DMS 273 (cell line): ENCODE data around the gene PDE3B.
A peak's percentile ranks its signal among the peaks of the same experiment; 100 is the strongest.
"Not testable (repeated sequence)": the region's sequence is repeated elsewhere in the genome, so short reads cannot be mapped to it uniquely, and the experiment has no call there.

Experiments
- DNase-seq: peaks from one replicate; lab custom pipeline; 2025; ENCODE audit not compliant: unreplicated experiment; lab: John Stamatoyannopoulos, UW

PDE3B gene

DNA sequence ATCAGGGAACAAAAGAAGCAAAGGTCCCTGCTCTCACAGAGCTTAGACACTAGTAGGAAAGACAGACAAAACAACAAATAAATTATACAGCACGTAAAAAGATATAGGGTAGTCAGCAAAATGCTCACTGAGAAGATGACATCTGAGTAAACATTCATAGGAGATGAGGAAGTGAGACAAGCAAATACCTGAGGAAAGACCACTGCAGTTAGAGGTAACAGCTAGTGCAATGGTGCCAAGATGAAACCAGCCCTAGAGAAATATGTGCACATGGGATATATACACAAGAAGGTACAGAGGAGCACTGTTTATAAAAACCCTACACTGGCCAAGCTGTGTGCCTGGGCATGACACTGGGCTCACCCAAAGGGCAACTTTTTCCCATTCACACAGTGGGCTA lies 238.6 kb downstream of the PDE3B start:
- no peak for DNase-seq

DNA sequence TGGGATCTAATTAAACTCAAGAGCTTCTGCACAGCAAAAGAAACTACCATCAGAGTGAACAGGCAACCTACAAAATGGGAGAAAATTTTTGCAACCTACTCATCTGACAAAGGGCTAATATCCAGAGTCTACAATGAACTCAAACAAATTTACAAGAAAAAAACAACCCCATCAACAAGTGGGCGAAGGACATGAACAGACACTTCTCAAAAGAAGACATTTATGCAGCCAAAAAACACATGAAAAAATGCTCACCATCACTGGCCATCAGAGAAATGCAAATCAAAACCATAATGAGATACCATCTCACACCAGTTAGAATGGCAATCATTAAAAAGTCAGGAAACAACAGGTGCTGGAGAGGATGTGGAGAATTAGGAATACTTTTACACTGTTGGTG lies 240.1 kb downstream of the PDE3B start:
- DNase-seq, result not testable (repeated sequence)

- DNase-seq, result no peak
These were observed 241.2 kb downstream of the PDE3B start for GRCh38 chr11:14884667-14885273.

DNA sequence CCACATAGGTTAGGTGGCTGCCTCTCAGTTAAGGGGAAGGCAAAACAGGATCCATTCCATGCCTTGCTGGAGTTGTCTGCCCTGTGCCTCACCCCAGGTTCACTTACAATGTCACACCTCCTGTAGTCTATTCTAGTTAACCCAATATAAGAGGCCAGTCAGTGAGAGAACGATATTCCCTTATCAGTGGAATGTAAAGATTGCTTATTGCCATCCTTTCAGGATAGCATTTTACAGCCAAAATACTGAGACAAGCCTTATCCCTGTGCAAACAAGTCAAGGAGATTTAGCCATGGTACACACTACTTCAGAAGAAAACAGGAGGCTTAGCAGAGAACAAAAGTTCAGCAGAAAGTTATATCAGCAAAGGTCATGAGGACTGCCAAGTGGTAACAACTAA lies 242.9 kb downstream of the PDE3B start:
- DNase-seq, result no peak

DNA sequence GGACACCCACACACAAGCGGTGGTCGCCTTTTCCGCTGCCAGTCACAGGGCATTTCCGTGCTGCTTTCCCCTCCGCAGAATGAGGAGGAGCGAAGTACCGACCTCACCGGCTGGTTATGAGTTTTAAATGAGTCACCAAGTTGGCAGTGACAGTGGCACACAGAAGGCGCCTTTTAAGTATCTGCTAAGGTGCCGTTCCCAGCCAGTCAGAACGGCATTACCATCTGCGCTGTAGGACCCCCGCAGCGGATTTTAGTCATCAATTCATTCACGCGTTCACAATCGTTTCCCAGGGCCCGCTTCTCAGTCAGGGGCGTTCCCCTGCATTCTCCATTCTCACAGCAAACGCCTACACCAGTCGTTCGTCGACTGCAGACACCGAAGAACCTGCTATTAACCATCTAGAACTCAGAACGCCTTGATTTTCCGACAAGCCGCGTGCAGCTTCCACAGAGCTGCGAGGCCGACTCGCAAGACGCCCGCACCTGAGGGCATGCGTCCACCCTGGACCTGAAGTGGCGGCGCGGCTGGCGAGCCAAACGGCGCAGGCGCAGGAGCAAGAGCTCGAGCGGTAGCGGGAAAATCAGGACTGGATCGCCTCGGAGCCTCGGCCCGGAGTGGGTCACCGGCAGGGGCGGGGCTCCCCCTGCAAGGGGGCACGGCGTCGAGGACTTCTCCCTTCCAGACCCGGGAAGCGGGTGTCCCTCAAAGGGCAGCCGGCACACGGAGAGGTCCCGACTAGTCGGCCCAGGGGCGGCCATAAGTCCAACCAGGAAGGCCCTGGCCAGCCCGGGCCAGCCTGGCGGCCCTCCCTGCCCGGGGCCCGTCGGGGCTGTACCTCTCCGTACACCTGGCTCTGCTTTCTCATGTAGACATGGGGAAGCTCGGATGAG lies 247.8 kb downstream of the PDE3B start:
- peak; percentile 91 for DNase-seq

DNA sequence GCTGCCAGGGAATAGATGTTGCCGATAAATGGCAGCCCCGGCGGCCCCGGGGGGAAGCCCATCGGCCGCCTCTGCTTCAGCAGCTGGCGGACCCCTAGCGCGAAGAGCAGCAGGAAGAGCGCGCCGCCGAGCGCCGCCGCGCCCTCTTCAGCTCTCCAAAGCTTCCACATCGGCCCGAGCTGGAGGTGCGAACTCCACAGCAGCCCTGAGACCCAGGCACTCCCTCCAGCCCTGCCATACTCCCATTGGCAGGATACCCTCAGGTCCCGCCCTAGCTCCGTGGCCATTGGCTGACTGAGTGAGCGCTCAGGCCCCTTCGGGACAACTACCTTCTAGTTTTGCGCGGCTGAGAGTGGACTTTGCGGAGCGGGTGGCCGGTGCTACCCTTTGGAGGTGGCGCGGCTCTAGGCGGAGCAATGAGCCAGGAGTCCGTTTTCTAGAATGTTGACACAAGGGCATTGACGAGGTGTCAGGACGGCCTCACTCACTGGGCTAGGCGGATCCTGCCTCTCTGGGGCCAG lies 248.5 kb downstream of the PDE3B start, which contains the start of gene CYP2R1:
CYP2R1 (minus strand) TSS at position 196 of the 521 bp plus-strand sequence; CDS start at position 170, 26 bp downstream.
- DNase-seq, result peak; percentile 95

DNA sequence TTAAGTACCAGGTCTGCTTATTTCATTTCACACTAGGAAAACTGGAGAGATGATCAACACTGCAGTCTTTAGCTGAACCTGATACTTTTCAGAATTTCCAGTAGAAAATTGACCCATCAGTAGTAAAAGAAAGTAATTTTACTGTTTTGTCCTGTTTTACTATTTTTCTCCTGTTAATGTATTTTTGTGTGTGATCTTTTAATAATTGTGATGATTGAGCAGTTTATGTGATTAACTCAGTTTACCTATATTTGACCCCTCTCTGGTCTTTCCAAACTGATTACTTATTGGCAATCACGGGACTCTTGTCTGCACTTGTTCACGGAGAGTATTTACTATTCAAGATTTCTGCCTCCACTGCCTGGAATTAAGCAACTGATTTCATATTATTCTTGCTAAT lies 249.0 kb downstream of the PDE3B start:
- DNase-seq, result no peak

- DNase-seq, result no peak
These were observed 251.3 kb downstream of the PDE3B start for GRCh38 chr11:14894657-14895598.

DNA sequence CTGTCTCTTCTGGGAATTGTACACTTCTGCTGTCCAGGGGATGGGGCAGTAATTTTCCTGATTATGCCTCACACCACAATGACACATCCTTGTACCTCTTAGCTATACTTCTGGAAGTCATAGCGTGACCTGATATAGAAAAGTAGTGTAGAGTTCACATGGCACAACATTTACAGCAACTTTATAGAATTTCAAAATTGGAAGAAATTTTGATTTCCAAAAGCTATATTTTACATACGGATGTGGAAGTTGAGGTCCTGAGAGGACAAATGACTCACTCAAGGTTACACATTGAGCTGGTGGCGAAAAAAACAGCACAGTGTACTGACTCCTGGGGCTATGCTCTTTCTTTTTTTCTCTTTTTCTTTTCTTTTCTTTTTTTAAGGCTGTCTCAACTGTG lies 254.8 kb downstream of the PDE3B start:
- no peak for DNase-seq

GRCh38 chr11:14898906-14899305 lies 255.3 kb downstream of the PDE3B start:
- no peak for DNase-seq

- DNase-seq, result no peak
These were observed 259.2 kb downstream of the PDE3B start for GRCh38 chr11:14902650-14903350.

- no peak for DNase-seq
These were observed 261.1 kb downstream of the PDE3B start for GRCh38 chr11:14904745-14905103.

DNA sequence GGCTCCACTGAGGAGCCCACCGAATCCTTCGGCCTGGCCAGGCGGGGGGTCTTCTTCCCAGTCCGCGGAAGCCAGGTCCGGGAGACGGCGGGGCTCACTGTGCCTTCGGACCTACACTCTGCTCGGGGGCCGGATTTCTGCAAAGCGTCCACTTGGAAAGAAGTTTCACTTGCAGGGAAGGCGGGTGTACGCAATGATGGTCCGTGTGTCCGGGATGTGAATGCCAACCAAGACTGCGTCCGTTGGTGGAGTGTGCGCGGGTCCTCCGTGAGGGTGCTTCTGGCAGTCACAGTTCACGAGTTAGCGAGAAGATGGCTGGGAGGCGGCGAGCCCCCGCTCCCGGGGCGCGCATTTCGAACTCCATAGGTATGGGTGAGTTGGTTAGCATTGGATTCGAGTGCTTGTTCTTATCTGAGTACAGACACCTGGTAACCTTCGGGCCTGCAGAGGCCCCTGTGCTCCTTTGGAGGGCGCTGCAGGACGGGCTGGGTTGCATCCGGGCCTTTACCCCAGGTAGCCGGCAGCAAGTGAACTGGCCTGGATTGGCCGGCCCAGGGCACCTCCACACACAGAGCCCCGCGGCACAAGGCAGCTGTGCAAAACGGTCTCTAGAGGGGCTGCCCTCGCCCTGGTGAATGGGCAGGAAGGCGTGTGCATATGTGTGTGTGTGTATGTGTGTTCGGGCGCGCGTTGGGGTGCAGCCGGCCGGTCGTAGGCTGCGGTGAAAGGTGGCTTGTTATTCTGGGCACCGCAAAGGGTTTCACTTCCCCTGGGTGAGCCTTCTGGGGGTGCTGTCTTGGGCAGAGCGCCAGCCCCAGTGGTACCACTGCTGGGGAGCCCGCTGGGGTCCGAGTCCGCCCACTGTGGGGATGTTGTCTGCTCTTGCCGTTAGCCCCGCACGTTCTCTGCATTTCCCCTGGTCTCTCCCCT lies 261.8 kb downstream of the PDE3B start:
- DNase-seq, result no peak

- no peak for DNase-seq
These were observed 263.0 kb downstream of the PDE3B start for GRCh38 chr11:14906578-14906977.

DNA sequence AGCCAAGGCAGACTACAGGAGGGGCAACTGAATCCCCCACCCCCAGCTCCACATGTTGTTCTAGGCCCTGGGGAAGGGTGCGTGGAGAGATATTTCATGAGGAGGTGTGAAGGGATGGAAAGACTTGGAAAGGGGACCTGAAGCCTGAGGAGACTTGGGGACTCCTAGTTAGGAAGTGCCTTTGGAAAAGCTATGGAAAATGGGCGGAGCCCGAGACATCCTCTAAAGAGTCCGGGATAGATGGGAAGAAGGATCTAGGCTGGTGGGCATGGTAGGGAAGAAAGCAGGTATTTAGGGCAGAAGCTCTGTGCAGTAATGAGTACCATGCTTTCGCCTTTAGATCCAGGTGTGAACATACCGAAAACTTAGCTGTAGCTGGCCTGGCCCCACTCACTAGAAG lies 263.4 kb downstream of the PDE3B start:
- DNase-seq, result no peak

GRCh38 chr11:14907411-14908213 lies 264.0 kb downstream of the PDE3B start:
- DNase-seq, result peak; percentile 83

DNA sequence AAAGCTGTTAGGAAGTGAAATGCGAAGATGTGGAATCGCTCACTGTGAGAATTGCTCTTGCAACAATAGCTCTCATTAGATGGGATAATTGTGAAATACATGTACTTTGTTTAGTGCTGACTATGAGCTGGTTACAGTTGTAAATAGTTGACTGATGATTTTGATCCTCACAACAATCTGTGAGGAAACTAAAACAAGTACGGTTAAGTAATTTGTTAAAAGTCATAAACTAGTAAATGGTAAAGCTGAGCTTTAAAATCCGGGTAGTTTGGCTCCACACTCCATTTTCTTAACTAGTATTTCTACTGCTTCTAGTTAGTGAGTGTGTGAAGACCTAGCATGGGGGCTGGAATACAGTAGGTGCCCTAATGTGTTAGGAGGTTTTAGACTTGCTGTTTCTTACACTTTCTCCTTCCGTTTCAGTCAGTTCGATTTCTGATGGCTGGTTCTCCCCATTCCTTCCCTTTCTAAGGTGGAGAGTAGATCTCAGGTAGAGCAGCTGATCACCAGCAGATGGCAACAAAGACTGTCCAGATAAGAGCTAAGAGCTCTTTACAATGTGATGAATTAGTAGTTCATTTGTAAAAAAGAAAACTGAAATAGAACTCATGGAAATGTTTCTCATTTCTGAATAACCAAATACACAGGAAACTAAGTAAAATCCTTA lies 264.7 kb downstream of the PDE3B start:
- DNase-seq, result peak; percentile 58

DNA sequence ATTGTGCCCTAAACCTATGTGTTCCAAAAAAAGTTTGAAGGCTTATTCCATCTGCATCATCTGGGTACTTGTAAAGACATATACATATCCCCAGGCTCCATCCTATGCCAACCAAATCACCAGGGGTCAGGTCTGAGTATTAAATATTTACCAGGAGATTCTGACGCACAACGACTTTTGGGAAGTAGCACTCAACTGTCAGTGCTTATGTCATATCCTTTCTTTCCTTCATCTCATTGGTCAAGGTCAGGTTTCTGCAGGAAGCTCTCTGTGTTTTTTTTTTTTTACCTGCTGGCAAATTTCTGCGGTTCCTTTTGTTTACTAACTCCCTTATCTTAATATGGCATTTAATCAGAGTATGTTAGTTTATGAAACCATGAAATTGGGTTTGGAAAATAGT lies 270.9 kb downstream of the PDE3B start:
- no peak for DNase-seq
